OCI-LY3 (cell line): Measurements from ENCODE around the gene WRNIP1.

Source experiments
- H2AFZ ChIP-seq: fragments of 200-600, 300-600 bp; shearing (Covaris generic); 2 replicates; pipeline ENCODE4 v1.6.0; 2014; ENCODE audit warnings: antibody characterized with exemption, low read depth, low read length
- H3K27ac ChIP-seq: fragments of 200-600, 300-600 bp; sonication (generic); 2 replicates; pipeline ENCODE4 v1.5.1; 2014; ENCODE audit warnings: mild to moderate bottlenecking, low read length, moderate library complexity, mixed read lengths
- H3K27me3 ChIP-seq: fragments of 200-600, 300-600 bp; sonication (generic); 2 replicates; pipeline ENCODE4 v1.6.1; 2014; ENCODE audit warnings: low read depth, low read length, mixed read lengths
- H3K36me3 ChIP-seq: fragments of 200-600, 300-600 bp; sonication (generic); replicated peaks from 2 replicates; pipeline ENCODE3; 2014; ENCODE audit warnings: low read depth, low read length, mixed read lengths
- H3K4me1 ChIP-seq: fragments of 300-600, 200-600 bp; sonication (generic); 2 replicates; pipeline ENCODE4 v1.6.1; 2014; ENCODE audit warnings: low read length, mixed read lengths
- H3K4me2 ChIP-seq: fragments of 200-600, 300-600 bp; sonication (generic); 2 replicates; pipeline ENCODE4 v1.6.1; 2014; ENCODE audit warnings: low read length, mixed read lengths
- H3K4me3 ChIP-seq: fragments of 300-600, 200-600 bp; sonication (generic); 2 replicates; pipeline ENCODE4 v1.5.1; 2014; ENCODE audit warnings: antibody characterized with exemption, mild to moderate bottlenecking, low read length, moderate library complexity
- H3K79me2 ChIP-seq: fragments of 300-600, 200-600 bp; shearing (Covaris generic); 2 replicates; pipeline ENCODE4 v1.6.1; 2014; ENCODE audit warnings: mild to moderate bottlenecking, low read length, mixed read lengths
- H3K9ac ChIP-seq: fragments of 300-600, 200-600 bp; shearing (Covaris generic); 2 replicates; pipeline ENCODE4 v1.6.0; 2014; ENCODE audit warnings: mild to moderate bottlenecking, low read length, moderate library complexity
- H3K9me3 ChIP-seq: fragments of 200-600, 300-600 bp; shearing (Covaris generic); 2 replicates; pipeline ENCODE4 v1.6.1; 2014; ENCODE audit warnings: low read length, mixed read lengths; ENCODE audit not compliant: insufficient read depth
- H4K20me1 ChIP-seq: fragments of 200-600, 300-600 bp; sonication (generic); 2 replicates; pipeline ENCODE4 v1.6.1; 2016; ENCODE audit warnings: low read length, mixed read lengths; ENCODE audit not compliant: insufficient read depth
- CTCF ChIP-seq: fragments of 200-600, 300-600 bp; sonication (generic); IDR thresholded peaks from 2 replicates; pipeline ENCODE4 v1.5.1; 2014; ENCODE audit warnings: antibody characterized with exemption, low read length, low read depth
- EZH2phosphoT487 ChIP-seq: fragments of 200-600 bp; shearing (Covaris generic); IDR thresholded peaks from 2 replicates; pipeline ENCODE4 v1.6.1; 2018; ENCODE audit warnings: antibody characterized with exemption, mixed run types, low read depth

The WRNIP1 gene

DNA sequence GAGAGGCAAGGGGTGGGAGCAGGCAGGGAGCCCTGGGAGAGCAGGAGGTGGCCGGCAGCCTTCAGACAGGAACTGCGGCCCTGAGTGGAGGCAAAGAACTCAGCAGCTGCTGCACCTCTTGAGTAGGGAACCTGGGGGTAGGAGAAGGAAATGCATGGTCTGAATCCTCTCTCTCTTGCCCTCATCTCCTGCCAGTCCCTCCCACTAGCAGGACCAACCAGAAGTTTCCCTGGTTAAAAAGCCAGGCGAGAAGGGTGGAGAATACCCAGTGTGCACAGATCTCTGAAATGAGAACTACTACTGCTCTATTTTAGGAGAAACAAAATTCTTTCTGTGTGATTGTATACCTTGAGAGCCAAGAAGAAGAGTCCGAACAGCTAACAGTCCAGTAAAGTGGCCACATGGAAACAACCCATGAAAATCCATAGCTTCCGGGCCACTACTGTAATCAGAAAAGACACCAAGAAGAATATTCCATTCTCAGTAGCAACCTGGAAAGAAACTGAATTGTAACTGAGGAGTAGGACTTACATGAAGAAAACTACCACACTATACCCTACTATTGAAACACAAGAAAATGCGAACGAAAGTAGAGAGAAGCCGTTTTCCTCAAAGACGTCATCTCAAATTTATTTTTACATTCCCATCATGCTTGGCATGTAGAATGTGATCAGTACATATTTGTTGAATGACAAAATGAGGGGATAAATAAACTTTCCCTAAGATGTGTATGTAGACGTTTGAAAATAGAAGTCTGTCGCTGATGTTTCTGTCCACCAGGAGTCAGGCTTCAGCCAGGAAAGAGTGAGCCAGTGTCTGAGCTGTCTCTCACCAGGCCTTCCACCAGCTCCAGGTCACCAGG lies 25.6 kb downstream of the WRNIP1 start:
- Histone ChIP-seq H2AFZ (no peak overlapping the region), H3K79me2 (peaks cover 3% of the 10 kb centered on the region; the same call in 1 of the 2 replicates), H3K9me3 (no peaks in the 10 kb centered on the region), H4K20me1 (no peaks in the 10 kb centered on the region), H3K4me3 (no peak overlapping the region), H3K36me3 (peaks cover 9% of the 10 kb centered on the region), H3K9ac (no peak overlapping the region), H3K27ac (no peak overlapping the region), H3K27me3 (no peaks in the 10 kb centered on the region), H3K4me1 (no peaks in the 10 kb centered on the region), H3K4me2 (no peak overlapping the region)
- TF ChIP-seq EZH2phosphoT487 (no peak), CTCF (peak; percentile 64)

DNA sequence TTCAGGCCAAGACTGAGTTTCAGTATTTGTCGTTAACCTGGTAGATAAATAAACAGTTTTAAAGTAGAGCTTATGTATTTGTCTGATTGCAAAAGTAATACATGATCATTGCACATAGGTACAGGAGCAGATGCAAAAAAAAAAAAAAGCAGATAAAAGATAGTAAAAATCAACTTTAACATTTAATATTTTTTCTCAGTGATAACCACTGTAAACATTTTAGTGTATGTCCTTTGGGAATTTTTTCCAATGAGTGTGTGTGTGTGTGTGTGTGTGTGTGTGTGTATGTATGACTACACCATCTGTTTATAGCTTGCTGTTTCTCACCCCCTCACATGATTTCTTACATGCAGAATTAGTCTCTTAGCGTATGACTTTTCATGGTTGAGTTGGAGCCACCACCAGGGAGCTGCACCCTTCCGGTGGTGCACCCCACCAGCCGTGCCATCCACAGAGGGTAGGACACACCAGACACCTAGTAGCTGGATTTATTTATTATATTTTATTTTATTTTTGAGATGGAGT lies 26.3 kb downstream of the WRNIP1 start:
- H3K4me2 ChIP-seq = no peak overlapping the region

GRCh38 chr6:2792330-2793110 lies 27.3 kb downstream of the WRNIP1 start:
- Histone ChIP-seq H3K4me2 (no peak overlapping the region), H3K27me3 (no peaks in the 10 kb centered on the region), H3K4me1 (no peaks in the 10 kb centered on the region), H3K79me2 (no peaks in the 10 kb centered on the region), H4K20me1 (no peaks in the 10 kb centered on the region), H3K36me3 (peaks cover 3% of the 10 kb centered on the region), H3K27ac (no peak overlapping the region), H3K9me3 (no peaks in the 10 kb centered on the region), H2AFZ (no peak overlapping the region), H3K4me3 (no peak overlapping the region), H3K9ac (no peak overlapping the region)
- no peak for TF ChIP-seq CTCF
- no peak for TF ChIP-seq EZH2phosphoT487

More for the DNA sequence above, 26.3 kb downstream of the WRNIP1 start:
- TF ChIP-seq CTCF (no peak), EZH2phosphoT487 (no peak)
- Histone ChIP-seq H3K27ac (no peak overlapping the region), H3K27me3 (no peaks in the 10 kb centered on the region), H3K4me1 (no peaks in the 10 kb centered on the region), H3K36me3 (peaks cover 3% of the 10 kb centered on the region), H4K20me1 (no peaks in the 10 kb centered on the region), H3K9ac (no peak overlapping the region), H3K79me2 (no peaks in the 10 kb centered on the region), H3K4me3 (no peak overlapping the region), H3K9me3 (no peaks in the 10 kb centered on the region), H2AFZ (no peak overlapping the region)

- no peak overlapping the region for H3K4me2 ChIP-seq
- no peak overlapping the region for H3K9ac ChIP-seq
- H2AFZ ChIP-seq = no peak overlapping the region
- TF ChIP-seq EZH2phosphoT487 (no peak), CTCF (no peak)
- no peaks in the 10 kb centered on the region for H3K36me3 ChIP-seq
- H3K9me3 ChIP-seq = no peaks in the 10 kb centered on the region
- no peak overlapping the region for H3K27ac ChIP-seq
- no peaks in the 10 kb centered on the region for H3K4me1 ChIP-seq
- H4K20me1 ChIP-seq = no peaks in the 10 kb centered on the region
- H3K4me3 ChIP-seq = no peak overlapping the region
- no peaks in the 10 kb centered on the region for H3K79me2 ChIP-seq
- no peaks in the 10 kb centered on the region for H3K27me3 ChIP-seq
Observed at GRCh38 chr6:2793534-2794151, 28.4 kb downstream of the WRNIP1 start.
